ENCODE results near the gene RERE.

Gene RERE

DNA sequence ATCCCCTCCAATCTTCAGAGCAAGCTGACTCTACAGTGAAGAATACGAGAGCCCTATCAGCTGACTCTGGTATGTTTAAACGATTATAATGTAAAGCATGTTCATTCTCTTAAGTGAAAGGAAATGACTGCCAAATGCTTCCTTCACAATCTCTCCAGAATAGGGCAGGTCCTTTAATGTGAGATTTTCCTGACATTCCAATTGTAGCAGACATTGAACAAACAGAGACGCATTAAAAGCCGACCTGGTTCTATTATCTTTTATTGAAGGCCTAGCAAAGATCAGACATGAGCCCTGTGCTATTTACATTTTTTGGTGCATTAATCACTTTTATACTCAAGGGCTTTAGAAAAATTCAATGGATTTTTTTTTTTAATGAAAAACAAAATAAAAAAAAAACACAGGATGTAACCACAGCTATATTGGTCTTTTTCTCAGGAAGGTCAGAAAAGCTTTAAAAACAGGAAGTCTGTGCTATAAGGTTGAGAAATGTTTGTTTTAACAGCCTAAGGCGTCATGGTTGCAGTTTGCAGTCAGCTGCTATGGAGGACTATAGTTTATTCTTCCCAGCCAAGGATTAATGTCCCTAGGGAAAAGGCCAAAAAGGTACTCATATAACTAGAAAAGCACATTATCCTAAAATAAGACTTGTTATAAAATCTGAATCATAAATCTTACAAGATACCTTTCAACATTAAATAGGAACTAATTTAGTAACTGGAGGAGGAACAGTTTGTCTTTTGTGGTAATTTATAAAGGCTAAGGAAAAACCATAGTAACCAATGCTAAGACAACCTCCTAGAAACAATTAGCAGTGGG, 104.8 kb downstream of the RERE start:
- no peaks in the 10 kb centered on the region for H3K27me3 ChIP-seq (replicated peaks; ENCODE audit: control insufficient read depth, insufficient read depth, low read length, poor library complexity, severe bottlenecking)
- peaks cover 11% of the 10 kb centered on the region for H3K4me1 ChIP-seq (ENCODE audit: control insufficient read depth, insufficient read depth, low read length, poor library complexity, severe bottlenecking)
- H3K36me3 ChIP-seq (ENCODE audit: control insufficient read depth, insufficient read depth, low read length), result no peaks in the 10 kb centered on the region
- H3K4me3 ChIP-seq (ENCODE audit: insufficient read depth, low read depth, low read length, poor library complexity, severe bottlenecking), result no peak overlapping the region
- H3K27ac ChIP-seq (ENCODE audit: insufficient read depth, low read length, poor library complexity, severe bottlenecking), result no peak overlapping the region
- DNase-seq, result no peak
- no peaks in the 10 kb centered on the region for H3K9me3 ChIP-seq (ENCODE audit: control insufficient read depth, low read length)

DNA sequence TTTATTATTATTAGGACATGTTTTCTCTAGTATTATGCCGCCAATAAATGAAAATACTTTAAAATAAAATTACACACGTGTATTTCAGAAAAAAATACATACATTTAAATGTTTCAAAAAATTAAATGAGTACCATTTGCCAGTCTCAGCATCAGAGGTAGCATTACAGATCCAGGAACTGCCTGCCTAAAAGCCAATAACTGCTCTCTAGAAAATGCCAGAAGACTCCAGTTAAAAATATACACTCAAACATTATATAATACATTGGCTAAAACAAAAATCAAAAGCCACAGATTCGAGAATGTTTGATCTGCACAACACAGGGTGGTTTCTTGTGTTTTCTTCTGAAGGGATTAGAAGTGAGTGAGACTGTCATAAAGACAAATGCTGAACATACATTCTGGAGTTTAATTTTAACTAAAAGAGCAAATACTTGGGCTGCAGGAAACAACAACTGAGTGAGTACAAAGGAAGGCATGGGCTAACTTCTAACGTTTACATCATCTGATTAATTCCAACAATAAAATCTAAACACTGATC, 105.5 kb downstream of the RERE start:
- Histone ChIP-seq H3K4me3 (ENCODE audit: insufficient read depth, low read depth, low read length, poor library complexity, severe bottlenecking) (no peak overlapping the region), H3K4me1 (ENCODE audit: control insufficient read depth, insufficient read depth, low read length, poor library complexity, severe bottlenecking) (peaks cover 11% of the 10 kb centered on the region), H3K9me3 (ENCODE audit: control insufficient read depth, low read length) (no peaks in the 10 kb centered on the region), H3K27ac (ENCODE audit: insufficient read depth, low read length, poor library complexity, severe bottlenecking) (no peak overlapping the region), H3K36me3 (ENCODE audit: control insufficient read depth, insufficient read depth, low read length) (no peaks in the 10 kb centered on the region), H3K27me3 (replicated peaks; ENCODE audit: control insufficient read depth, insufficient read depth, low read length, poor library complexity, severe bottlenecking) (no peaks in the 10 kb centered on the region)
- DNase-seq, result no peak

GRCh38 chr1:8711151-8711550, 106.3 kb downstream of the RERE start:
- H3K4me3 ChIP-seq (ENCODE audit: insufficient read depth, low read depth, low read length, poor library complexity, severe bottlenecking), result no peak overlapping the region
- no peaks in the 10 kb centered on the region for H3K9me3 ChIP-seq (ENCODE audit: control insufficient read depth, low read length)
- no peaks in the 10 kb centered on the region for H3K36me3 ChIP-seq (ENCODE audit: control insufficient read depth, insufficient read depth, low read length)
- peaks cover 11% of the 10 kb centered on the region for H3K4me1 ChIP-seq (ENCODE audit: control insufficient read depth, insufficient read depth, low read length, poor library complexity, severe bottlenecking)
- no peak overlapping the region for H3K27ac ChIP-seq (ENCODE audit: insufficient read depth, low read length, poor library complexity, severe bottlenecking)
- DNase-seq, result no peak
- no peaks in the 10 kb centered on the region for H3K27me3 ChIP-seq (replicated peaks; ENCODE audit: control insufficient read depth, insufficient read depth, low read length, poor library complexity, severe bottlenecking)

DNA sequence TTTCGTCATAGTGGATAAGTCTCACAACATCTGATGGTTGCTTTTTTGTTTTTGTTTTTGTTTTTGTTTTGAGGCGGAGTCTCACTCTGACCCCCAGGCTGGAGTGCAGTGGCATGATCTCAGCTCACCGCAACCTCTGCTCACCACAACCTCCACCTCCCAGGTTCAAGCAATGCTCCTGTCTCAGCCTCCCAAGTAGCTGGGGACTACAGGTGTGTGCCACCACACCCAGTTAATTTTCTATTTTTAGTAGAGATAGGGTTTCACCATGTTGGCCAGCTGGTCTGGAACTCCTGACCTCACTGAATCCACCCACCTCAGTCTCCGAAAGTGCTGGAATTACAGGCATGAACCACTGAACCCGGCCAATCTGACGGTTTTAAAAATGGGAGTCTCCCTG, 109.2 kb downstream of the RERE start:
- Histone ChIP-seq H3K27me3 (replicated peaks; ENCODE audit: control insufficient read depth, insufficient read depth, low read length, poor library complexity, severe bottlenecking) (peaks cover 11% of the 10 kb centered on the region), H3K4me1 (ENCODE audit: control insufficient read depth, insufficient read depth, low read length, poor library complexity, severe bottlenecking) (peaks cover 14% of the 10 kb centered on the region), H3K27ac (ENCODE audit: insufficient read depth, low read length, poor library complexity, severe bottlenecking) (no peak overlapping the region), H3K9me3 (ENCODE audit: control insufficient read depth, low read length) (no peaks in the 10 kb centered on the region), H3K36me3 (ENCODE audit: control insufficient read depth, insufficient read depth, low read length) (no peaks in the 10 kb centered on the region), H3K4me3 (ENCODE audit: insufficient read depth, low read depth, low read length, poor library complexity, severe bottlenecking) (no peak overlapping the region)
- no peak for DNase-seq

DNA sequence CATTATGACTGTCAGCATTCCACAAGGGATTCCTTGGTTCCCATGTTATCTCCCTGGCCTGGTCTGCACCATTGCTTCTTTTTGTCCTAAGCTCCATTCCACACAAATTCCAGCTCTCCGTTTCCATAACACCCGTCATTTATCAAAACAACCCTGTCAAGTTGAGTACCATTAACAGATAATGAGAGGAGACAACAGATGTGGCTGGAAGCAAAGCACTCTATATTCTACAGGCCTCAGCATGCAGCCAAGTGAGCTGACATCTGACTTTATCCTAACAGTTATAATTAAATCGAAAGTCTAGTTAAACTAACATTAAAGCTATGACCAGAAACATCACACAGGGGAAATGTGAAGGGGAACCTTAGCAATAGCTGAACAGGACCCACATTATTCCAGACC, 110.4 kb downstream of the RERE start:
- Histone ChIP-seq H3K27me3 (replicated peaks; ENCODE audit: control insufficient read depth, insufficient read depth, low read length, poor library complexity, severe bottlenecking) (peaks cover 21% of the 10 kb centered on the region), H3K27ac (ENCODE audit: insufficient read depth, low read length, poor library complexity, severe bottlenecking) (no peak overlapping the region), H3K4me1 (ENCODE audit: control insufficient read depth, insufficient read depth, low read length, poor library complexity, severe bottlenecking) (peaks cover 14% of the 10 kb centered on the region), H3K36me3 (ENCODE audit: control insufficient read depth, insufficient read depth, low read length) (no peaks in the 10 kb centered on the region), H3K4me3 (ENCODE audit: insufficient read depth, low read depth, low read length, poor library complexity, severe bottlenecking) (no peak overlapping the region), H3K9me3 (ENCODE audit: control insufficient read depth, low read length) (no peaks in the 10 kb centered on the region)
- no peak for DNase-seq

DNA sequence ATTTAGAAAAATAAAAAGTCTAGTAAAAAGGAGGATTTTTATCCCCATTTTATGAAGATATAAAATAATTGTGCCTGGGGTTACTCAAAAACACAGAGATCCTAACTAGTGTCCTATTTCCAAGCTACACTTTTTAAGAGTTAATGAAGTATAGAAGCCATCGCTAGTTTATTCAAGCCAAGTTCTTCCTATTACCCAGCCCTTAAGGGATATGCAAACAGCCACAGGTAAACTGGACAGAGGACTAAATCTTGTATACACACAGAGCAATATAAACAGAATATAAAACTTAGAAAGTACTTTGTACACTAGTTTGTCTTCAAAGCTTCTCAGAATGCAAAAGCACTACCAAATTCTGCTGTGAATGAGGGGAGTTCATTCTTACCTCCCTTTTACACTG, 111.1 kb downstream of the RERE start:
- H3K27me3 ChIP-seq (replicated peaks; ENCODE audit: control insufficient read depth, insufficient read depth, low read length, poor library complexity, severe bottlenecking), result peaks cover 26% of the 10 kb centered on the region
- peaks cover 20% of the 10 kb centered on the region for H3K4me1 ChIP-seq (ENCODE audit: control insufficient read depth, insufficient read depth, low read length, poor library complexity, severe bottlenecking)
- H3K9me3 ChIP-seq (ENCODE audit: control insufficient read depth, low read length), result no peaks in the 10 kb centered on the region
- H3K27ac ChIP-seq (ENCODE audit: insufficient read depth, low read length, poor library complexity, severe bottlenecking), result no peak overlapping the region
- no peaks in the 10 kb centered on the region for H3K36me3 ChIP-seq (ENCODE audit: control insufficient read depth, insufficient read depth, low read length)
- H3K4me3 ChIP-seq (ENCODE audit: insufficient read depth, low read depth, low read length, poor library complexity, severe bottlenecking), result no peak overlapping the region
- no peak for DNase-seq

DNA sequence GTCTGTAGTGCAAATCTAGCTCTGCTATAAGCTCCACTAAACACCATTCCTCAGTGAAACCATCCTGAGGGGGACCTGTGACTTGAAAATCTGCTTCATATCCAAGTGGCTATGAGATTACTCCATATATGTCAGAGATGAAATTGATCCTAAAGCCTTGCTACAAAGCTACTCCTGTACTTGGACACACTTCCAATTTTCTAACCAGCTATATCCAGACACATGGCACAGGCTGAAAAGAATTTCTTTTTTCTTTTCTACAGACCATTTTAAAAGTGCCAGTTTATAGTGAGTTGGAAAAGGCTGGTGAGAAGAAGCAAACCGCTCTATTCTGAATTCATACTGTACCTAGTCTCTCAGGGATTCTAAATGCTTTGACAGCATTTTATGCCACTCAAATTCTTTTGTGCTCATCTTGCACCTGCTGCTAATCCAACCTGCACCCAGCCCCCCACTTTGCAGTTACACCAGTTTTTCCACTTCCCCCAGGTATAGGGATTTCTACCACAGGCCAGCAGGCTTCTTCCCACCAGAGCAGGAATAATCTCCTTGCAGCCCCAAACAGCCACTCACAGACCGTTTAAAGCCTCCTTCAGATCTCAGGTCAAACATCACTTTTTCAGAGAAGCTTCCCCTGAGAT, 112.5 kb downstream of the RERE start:
- Histone ChIP-seq H3K4me3 (ENCODE audit: insufficient read depth, low read depth, low read length, poor library complexity, severe bottlenecking) (no peak overlapping the region), H3K9me3 (ENCODE audit: control insufficient read depth, low read length) (no peaks in the 10 kb centered on the region), H3K27ac (ENCODE audit: insufficient read depth, low read length, poor library complexity, severe bottlenecking) (no peak overlapping the region), H3K36me3 (ENCODE audit: control insufficient read depth, insufficient read depth, low read length) (no peaks in the 10 kb centered on the region), H3K4me1 (ENCODE audit: control insufficient read depth, insufficient read depth, low read length, poor library complexity, severe bottlenecking) (peaks cover 25% of the 10 kb centered on the region), H3K27me3 (replicated peaks; ENCODE audit: control insufficient read depth, insufficient read depth, low read length, poor library complexity, severe bottlenecking) (peaks cover 26% of the 10 kb centered on the region)
- no peak for DNase-seq

DNA sequence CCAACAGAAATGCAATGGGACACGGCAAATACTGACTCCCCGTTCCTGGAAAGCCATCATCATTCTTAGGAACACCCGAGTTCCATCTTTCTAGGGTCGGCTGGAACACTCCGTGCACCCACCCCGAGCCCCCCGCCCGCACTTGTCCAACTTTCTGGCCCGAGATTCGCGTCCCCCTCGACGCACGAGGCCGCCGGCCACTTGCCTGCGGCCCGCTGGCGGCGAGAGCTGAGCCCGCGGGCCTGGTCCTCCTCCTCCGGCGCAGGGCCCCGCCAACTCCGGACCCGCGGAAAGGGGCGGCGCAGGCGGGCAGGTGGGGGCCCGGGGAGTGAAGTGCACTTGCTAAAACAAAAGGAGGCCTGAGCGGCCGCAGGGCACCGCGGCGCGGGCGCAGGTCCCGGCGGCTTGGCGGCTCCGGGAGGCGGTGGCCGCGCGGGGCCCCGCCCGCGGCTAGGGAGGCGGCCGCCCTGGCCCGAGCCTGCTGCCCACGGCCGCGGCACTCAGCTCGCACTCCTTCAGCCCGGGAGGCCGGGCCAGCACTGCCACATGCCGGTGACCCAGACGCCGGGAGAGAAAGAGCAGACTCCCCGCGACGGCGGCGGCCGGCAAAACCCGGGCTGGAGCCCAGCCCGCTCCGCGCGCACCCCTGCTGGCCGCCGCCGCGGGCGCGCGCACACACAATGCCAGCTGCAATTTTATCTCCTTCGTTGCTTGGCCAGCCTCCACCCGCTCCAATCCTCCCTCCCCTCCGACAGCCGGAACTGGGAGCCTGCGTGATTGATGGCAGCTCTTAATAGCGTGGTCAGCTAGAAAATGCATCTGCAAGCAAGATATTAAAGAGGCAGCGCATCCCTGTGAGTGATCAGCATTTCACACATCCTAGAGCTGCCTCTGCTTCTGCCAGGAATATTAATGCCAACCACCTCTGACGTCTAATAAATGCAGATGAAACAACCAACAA, 114.3 kb downstream of the RERE start:
- Histone ChIP-seq H3K9me3 (ENCODE audit: control insufficient read depth, low read length) (no peaks in the 10 kb centered on the region), H3K27me3 (replicated peaks; ENCODE audit: control insufficient read depth, insufficient read depth, low read length, poor library complexity, severe bottlenecking) (peaks cover 26% of the 10 kb centered on the region), H3K27ac (ENCODE audit: insufficient read depth, low read length, poor library complexity, severe bottlenecking) (no peak overlapping the region), H3K4me3 (ENCODE audit: insufficient read depth, low read depth, low read length, poor library complexity, severe bottlenecking) (peak overlapping the region; percentile 49), H3K36me3 (ENCODE audit: control insufficient read depth, insufficient read depth, low read length) (no peaks in the 10 kb centered on the region), H3K4me1 (ENCODE audit: control insufficient read depth, insufficient read depth, low read length, poor library complexity, severe bottlenecking) (peaks cover 25% of the 10 kb centered on the region)
- DNase-seq, result peak in 2 of 3 donors; percentile 23 to 28

DNA sequence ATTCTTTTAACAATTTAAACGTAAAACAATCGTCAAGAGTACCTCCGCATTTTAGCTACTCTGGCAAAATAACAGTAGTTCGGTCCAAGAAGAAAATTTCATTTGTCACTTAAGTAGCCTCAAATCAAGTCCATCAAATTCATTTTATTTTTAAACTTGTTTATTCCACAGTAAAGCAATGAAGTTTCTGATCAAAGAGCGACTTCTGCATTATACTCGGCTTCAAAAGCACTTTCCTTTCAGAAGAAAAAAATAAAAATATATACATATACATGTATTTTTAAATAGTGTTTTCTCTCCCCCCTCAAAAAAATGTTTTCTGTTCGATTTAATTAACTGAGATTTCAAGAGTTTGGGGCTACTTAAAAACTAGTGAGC, 115.0 kb downstream of the RERE start:
- no peak for DNase-seq
- Histone ChIP-seq H3K9me3 (ENCODE audit: control insufficient read depth, low read length) (no peaks in the 10 kb centered on the region), H3K4me3 (ENCODE audit: insufficient read depth, low read depth, low read length, poor library complexity, severe bottlenecking) (no peak overlapping the region), H3K36me3 (ENCODE audit: control insufficient read depth, insufficient read depth, low read length) (no peaks in the 10 kb centered on the region), H3K27ac (ENCODE audit: insufficient read depth, low read length, poor library complexity, severe bottlenecking) (no peak overlapping the region), H3K27me3 (replicated peaks; ENCODE audit: control insufficient read depth, insufficient read depth, low read length, poor library complexity, severe bottlenecking) (peaks cover 26% of the 10 kb centered on the region), H3K4me1 (ENCODE audit: control insufficient read depth, insufficient read depth, low read length, poor library complexity, severe bottlenecking) (peaks cover 25% of the 10 kb centered on the region)

All from effector memory CD4-positive, alpha-beta T cell (primary cell).